ENCODE measurements around the gene NFIX.

Gene NFIX

GRCh38 chr19:13039211-13039789, 44.0 kb downstream of the NFIX start:
- no peak for DNase-seq

- DNase-seq, result no peak
Measured at GRCh38 chr19:13040232-13040947, 45.1 kb downstream of the NFIX start.

GRCh38 chr19:13040948-13041292, 45.6 kb downstream of the NFIX start:
- DNase-seq, result no peak

GRCh38 chr19:13042443-13043130, 47.3 kb downstream of the NFIX start:
- DNase-seq, result no peak

- DNase-seq, result no peak
Measured at GRCh38 chr19:13043285-13043684, 48.0 kb downstream of the NFIX start.

GRCh38 chr19:13044231-13044836, 49.1 kb downstream of the NFIX start:
- no peak for DNase-seq

- no peak for DNase-seq
Measured at GRCh38 chr19:13045812-13046211, 50.5 kb downstream of the NFIX start.

GRCh38 chr19:13047374-13047773, 52.1 kb downstream of the NFIX start:
- no peak for DNase-seq

GRCh38 chr19:13050274-13050673, 55.0 kb downstream of the NFIX start:
- no peak for DNase-seq

GRCh38 chr19:13051557-13052165, 56.4 kb downstream of the NFIX start:
- no peak for DNase-seq

GRCh38 chr19:13052447-13053175, 57.3 kb downstream of the NFIX start:
- DNase-seq, result no peak

GRCh38 chr19:13053238-13053637, 58.0 kb downstream of the NFIX start:
- no peak for DNase-seq

- no peak for DNase-seq
Measured at GRCh38 chr19:13053761-13054625, 58.7 kb downstream of the NFIX start.

GRCh38 chr19:13054626-13055212, 59.4 kb downstream of the NFIX start:
- no peak for DNase-seq

GRCh38 chr19:13055213-13056051, 60.2 kb downstream of the NFIX start:
- no peak for DNase-seq

GRCh38 chr19:13056052-13056660, 60.9 kb downstream of the NFIX start:
- no peak for DNase-seq

- DNase-seq, result no peak
Measured at GRCh38 chr19:13057147-13057572, 61.9 kb downstream of the NFIX start.

- no peak for DNase-seq
Measured at GRCh38 chr19:13057744-13058143, 62.5 kb downstream of the NFIX start.

GRCh38 chr19:13058951-13059660, 63.8 kb downstream of the NFIX start:
- DNase-seq, result no peak

Data from activated naive CD4-positive, alpha-beta T cell treated with Interleukin-2 at 50 U/mL for 16 hours (primary cell).